Karpas-422 (cell line): ENCODE data around the gene PAXIP1. TPM values are rescaled to one million over a fixed set of nuclear protein-coding genes. Genes with fewer than 3 reads are reported as not detected.

Experiments
- DNase-seq: peaks from one replicate; pipeline ENCODE4 v3.0.0-alpha.2; 2015
- H2AFZ ChIP-seq: fragments of 200-600 bp; sonication (generic); 2 replicates; pipeline ENCODE4 v1.6.1; 2014; ENCODE audit warnings: antibody characterized with exemption, low read length, mixed read lengths
- H3K27ac ChIP-seq: fragments of 200-600 bp; sonication (generic); 2 replicates; pipeline ENCODE4 v1.5.1; 2014; ENCODE audit warnings: mild to moderate bottlenecking, low read length, moderate library complexity
- H3K27me3 ChIP-seq: fragments of 200-600 bp; sonication (generic); 2 replicates; pipeline ENCODE4 v1.6.1; 2014; ENCODE audit warnings: low read length, mixed read lengths
- H3K36me3 ChIP-seq: fragments of 200-600 bp; sonication (generic); 2 replicates; pipeline ENCODE4 v1.6.1; 2014; ENCODE audit warnings: low read length, mixed read lengths; ENCODE audit not compliant: insufficient read depth
- H3K4me1 ChIP-seq: fragments of 200-600 bp; sonication (generic); 2 replicates; pipeline ENCODE4 v1.6.1; 2014; ENCODE audit warnings: mild to moderate bottlenecking, low read length, mixed read lengths
- H3K4me2 ChIP-seq: fragments of 200-600 bp; sonication (generic); 2 replicates; pipeline ENCODE4 v1.6.1; 2014; ENCODE audit warnings: low read length, low read depth, mild to moderate bottlenecking; ENCODE audit not compliant: poor library complexity, severe bottlenecking
- H3K4me3 ChIP-seq: fragments of 200-600 bp; sonication (generic); 2 replicates; pipeline ENCODE4 v1.5.1; 2014; ENCODE audit warnings: mild to moderate bottlenecking, antibody characterized with exemption, low read length, mixed read lengths
- H3K79me2 ChIP-seq: fragments of 200-600 bp; sonication (generic); 2 replicates; pipeline ENCODE4 v1.6.1; 2014; ENCODE audit warnings: mild to moderate bottlenecking, low read length, mixed read lengths
- H3K9ac ChIP-seq: fragments of 200-600 bp; sonication (generic); 2 replicates; pipeline ENCODE4 v1.6.0; 2014; ENCODE audit warnings: low read length
- H3K9me2 ChIP-seq: fragments of 200-600 bp; sonication (generic), shearing (Covaris generic); replicated peaks from 2 replicates; pipeline ENCODE4 v1.6.0; 2014; ENCODE audit warnings: mild to moderate bottlenecking, low read length, moderate library complexity; ENCODE audit not compliant: insufficient read depth
- H3K9me3 ChIP-seq: fragments of 300-700, 200-600 bp; sonication (generic); 2 replicates; pipeline ENCODE4 v1.6.1; 2014; ENCODE audit warnings: low read length, mixed read lengths
- H4K20me1 ChIP-seq: fragments of 200-600 bp; sonication (generic); 2 replicates; pipeline ENCODE4 v1.6.1; 2014; ENCODE audit warnings: mild to moderate bottlenecking, antibody characterized with exemption, low read length, low read depth; ENCODE audit not compliant: insufficient read depth
- total RNA-seq: library from RNA; depleted of rRNA; stranded (reverse); fragments of >200 nt; shearing (Covaris generic); gene quantifications from 2 replicates; pipeline ENCODE4 v1.2.3, GENCODE V29; 2014; ENCODE audit warnings: low replicate concordance

The PAXIP1 gene
- total RNA-seq, 1 experiment from 2014 or later = 23.2 TPM

- H3K9me2 ChIP-seq = no peaks in the 10 kb centered on the region
- H3K27ac ChIP-seq = peak overlapping the region; percentile 24; the same call in 1 of the 2 replicates
- H2AFZ ChIP-seq = no peak overlapping the region
- peaks cover 24% of the 10 kb centered on the region for H3K4me1 ChIP-seq
- peaks cover 71% of the 10 kb centered on the region for H3K79me2 ChIP-seq
- DNase-seq = peak; percentile 55
- H3K4me3 ChIP-seq = peak overlapping the region; percentile 86
- H4K20me1 ChIP-seq = no peaks in the 10 kb centered on the region
- H3K27me3 ChIP-seq = no peaks in the 10 kb centered on the region
- peaks cover 23% of the 10 kb centered on the region for H3K36me3 ChIP-seq
- H3K9ac ChIP-seq = peak overlapping the region; percentile 89
- peak overlapping the region; percentile 81 for H3K4me2 ChIP-seq
- H3K9me3 ChIP-seq = no peaks in the 10 kb centered on the region
These were observed 1.0 kb downstream of the PAXIP1 start for GRCh38 chr7:155001756-155002410.

GRCh38 chr7:155000795-155001194, 2.1 kb downstream of the PAXIP1 start:
- peaks cover 24% of the 10 kb centered on the region for H3K4me1 ChIP-seq
- H3K27ac ChIP-seq = no peak overlapping the region
- H2AFZ ChIP-seq = no peak overlapping the region
- H3K27me3 ChIP-seq = no peaks in the 10 kb centered on the region
- H3K9ac ChIP-seq = peak overlapping the region; percentile 18; the same call in 1 of the 2 replicates
- H3K36me3 ChIP-seq = peaks cover 32% of the 10 kb centered on the region
- no peaks in the 10 kb centered on the region for H3K9me2 ChIP-seq
- peaks cover 82% of the 10 kb centered on the region for H3K79me2 ChIP-seq
- H3K4me3 ChIP-seq = no peak overlapping the region
- H4K20me1 ChIP-seq = no peaks in the 10 kb centered on the region
- peak; percentile 51 for DNase-seq
- no peaks in the 10 kb centered on the region for H3K9me3 ChIP-seq
- H3K4me2 ChIP-seq = peak overlapping the region; percentile 81

GRCh38 chr7:154998481-154998880, 4.4 kb downstream of the PAXIP1 start:
- Histone ChIP-seq H3K4me3 (no peak overlapping the region), H3K79me2 (peaks cover 89% of the 10 kb centered on the region), H3K36me3 (peaks cover 43% of the 10 kb centered on the region), H3K9me3 (no peaks in the 10 kb centered on the region), H3K27ac (no peak overlapping the region), H3K9me2 (no peaks in the 10 kb centered on the region), H2AFZ (no peak overlapping the region), H3K27me3 (no peaks in the 10 kb centered on the region), H3K9ac (no peak overlapping the region), H3K4me1 (peaks cover 16% of the 10 kb centered on the region), H4K20me1 (0 out of 2 replicates have a peak, but pooled peaks cover 4% of the 10 kb centered on the region), H3K4me2 (no peak overlapping the region)
- no peak for DNase-seq

GRCh38 chr7:154997840-154998370, 5.0 kb downstream of the PAXIP1 start:
- Histone ChIP-seq H3K9me2 (no peaks in the 10 kb centered on the region), H3K79me2 (peaks cover 93% of the 10 kb centered on the region), H2AFZ (no peak overlapping the region), H3K36me3 (peaks cover 49% of the 10 kb centered on the region), H3K4me2 (no peak overlapping the region), H3K9me3 (no peaks in the 10 kb centered on the region), H3K9ac (no peak overlapping the region), H3K27me3 (no peaks in the 10 kb centered on the region), H3K4me1 (peaks cover 16% of the 10 kb centered on the region), H3K27ac (no peak overlapping the region), H4K20me1 (0 out of 2 replicates have a peak, but pooled peaks cover 4% of the 10 kb centered on the region), H3K4me3 (no peak overlapping the region)
- DNase-seq = no peak

- Histone ChIP-seq H3K36me3 (peaks cover 56% of the 10 kb centered on the region), H3K9me2 (no peaks in the 10 kb centered on the region), H3K79me2 (peaks cover 93% of the 10 kb centered on the region), H4K20me1 (0 out of 2 replicates have a peak, but pooled peaks cover 4% of the 10 kb centered on the region), H3K9ac (no peak overlapping the region), H3K9me3 (no peaks in the 10 kb centered on the region), H2AFZ (no peak overlapping the region), H3K27ac (no peak overlapping the region), H3K4me2 (no peak overlapping the region), H3K4me3 (no peak overlapping the region), H3K4me1 (peaks cover 13% of the 10 kb centered on the region), H3K27me3 (no peaks in the 10 kb centered on the region)
- DNase-seq = no peak
These were observed 6.2 kb downstream of the PAXIP1 start for GRCh38 chr7:154996756-154997155.

- Histone ChIP-seq H3K36me3 (peaks cover 62% of the 10 kb centered on the region), H3K4me1 (peaks cover 6% of the 10 kb centered on the region), H3K79me2 (peaks cover 93% of the 10 kb centered on the region)
These were observed 6.8 kb downstream of the PAXIP1 start for GRCh38 chr7:154996101-154996500.

GRCh38 chr7:154994996-154995395, 7.9 kb downstream of the PAXIP1 start:
- H3K36me3 ChIP-seq = peaks cover 70% of the 10 kb centered on the region
- H3K79me2 ChIP-seq = peaks cover 90% of the 10 kb centered on the region
- no peak overlapping the region for H2AFZ ChIP-seq
- no peak overlapping the region for H3K4me2 ChIP-seq
- H3K4me1 ChIP-seq = no peaks in the 10 kb centered on the region
- no peak for DNase-seq
- H3K9me3 ChIP-seq = no peaks in the 10 kb centered on the region
- no peak overlapping the region for H3K27ac ChIP-seq
- H3K9ac ChIP-seq = no peak overlapping the region
- H4K20me1 ChIP-seq = 0 out of 2 replicates have a peak, but pooled peaks cover 4% of the 10 kb centered on the region
- H3K9me2 ChIP-seq = no peaks in the 10 kb centered on the region
- no peak overlapping the region for H3K4me3 ChIP-seq
- H3K27me3 ChIP-seq = no peaks in the 10 kb centered on the region

More at GRCh38 chr7:154996101-154996500, 6.8 kb downstream of the PAXIP1 start:
- 0 out of 2 replicates have a peak, but pooled peaks cover 4% of the 10 kb centered on the region for H4K20me1 ChIP-seq
- no peak overlapping the region for H3K27ac ChIP-seq
- H3K9me2 ChIP-seq = no peaks in the 10 kb centered on the region
- no peak overlapping the region for H2AFZ ChIP-seq
- H3K4me2 ChIP-seq = no peak overlapping the region
- H3K9ac ChIP-seq = no peak overlapping the region
- DNase-seq = no peak
- no peaks in the 10 kb centered on the region for H3K9me3 ChIP-seq
- H3K4me3 ChIP-seq = no peak overlapping the region
- no peaks in the 10 kb centered on the region for H3K27me3 ChIP-seq

- Histone ChIP-seq H3K4me2 (no peak overlapping the region), H3K9ac (no peak overlapping the region), H3K9me3 (no peaks in the 10 kb centered on the region), H3K4me1 (no peaks in the 10 kb centered on the region), H2AFZ (no peak overlapping the region), H3K27ac (no peak overlapping the region), H3K27me3 (no peaks in the 10 kb centered on the region), H3K4me3 (no peak overlapping the region), H3K9me2 (no peaks in the 10 kb centered on the region), H3K36me3 (peaks cover 60% of the 10 kb centered on the region), H4K20me1 (0 out of 2 replicates have a peak, but pooled peaks cover 4% of the 10 kb centered on the region), H3K79me2 (peaks cover 89% of the 10 kb centered on the region)
- no peak for DNase-seq
These were observed 11.9 kb downstream of the PAXIP1 start for GRCh38 chr7:154990964-154991540.
